Upper lobe of left lung (tissue), 4 donors: ENCODE results near the gene ATP8B3.

Experiments used
- CTCF ChIP-seq, 6 experiments: fragments of 450-650 bp in 4 of 6; fragments of 200-600 bp in 2 of 6; sonication (generic) in 2 of 6; IDR thresholded peaks; one replicate each; pipeline ENCODE4 v1.5.1; 2016 to 2019; ENCODE audit warnings: antibody characterized with exemption in 6 of 6
- POLR2A ChIP-seq, 4 donors: fragments of 450-650 bp; IDR thresholded peaks; one replicate each; pipeline ENCODE4 v1.5.1; 2016 to 2017; ENCODE audit warnings: antibody characterized with exemption in 4 of 4, mild to moderate bottlenecking in 2 of 4

- TF ChIP-seq POLR2A (IDR thresholded peaks at IDR 0.05) (no peak), CTCF (IDR thresholded peaks at IDR 0.05) (no peak)
These were observed 35.8 kb upstream of the ATP8B3 start for GRCh38 chr19:1847684-1848398.
